ACC112 (cell line): ENCODE measurements around the gene RIPPLY2.
A peak's percentile ranks its signal among the peaks of the same experiment; 100 is the strongest.
"Not testable (repeated sequence)": the region's sequence is repeated elsewhere in the genome, so short reads cannot be mapped to it uniquely, and the experiment has no call there.

Source experiments
- H2AFZ ChIP-seq: fragments of 200-600 bp; sonication (generic); one replicate; pipeline ENCODE4 v1.6.0; 2017; ENCODE audit warnings: antibody characterized with exemption, low read length; ENCODE audit not compliant: unreplicated experiment
- H3K27ac ChIP-seq: fragments of 200-600 bp; sonication (generic); 2 replicates; pipeline ENCODE4 v1.5.1; 2014; ENCODE audit warnings: low read depth, mild to moderate bottlenecking, antibody characterized with exemption, low read length, moderate library complexity
- H3K27me3 ChIP-seq: fragments of 200-600 bp; sonication (generic); 2 replicates; pipeline ENCODE4 v1.6.1; 2014; ENCODE audit warnings: mild to moderate bottlenecking, antibody characterized with exemption, low read length, moderate library complexity, mixed read lengths; ENCODE audit not compliant: insufficient read depth
- H3K36me3 ChIP-seq: fragments of 200-600 bp; sonication (generic); 2 replicates; pipeline ENCODE4 v1.6.1; 2016; ENCODE audit warnings: mild to moderate bottlenecking, antibody characterized with exemption, low read length, moderate library complexity, mixed read lengths; ENCODE audit not compliant: insufficient read depth
- H3K4me1 ChIP-seq: fragments of 200-600 bp; sonication (generic); one replicate; pipeline ENCODE4 v1.6.1; 2016; ENCODE audit warnings: low read length, mixed read lengths; ENCODE audit not compliant: insufficient read depth, unreplicated experiment, control insufficient read depth
- H3K4me3 ChIP-seq: fragments of 200-600 bp; sonication (generic); 2 replicates; pipeline ENCODE4 v1.5.1; 2014; ENCODE audit warnings: mild to moderate bottlenecking, low read depth, low read length
- H3K79me2 ChIP-seq: fragments of 200-600 bp; sonication (generic); one replicate; pipeline ENCODE4 v1.6.0; 2016; ENCODE audit warnings: low read length; ENCODE audit not compliant: control insufficient read depth, unreplicated experiment, insufficient read depth

The RIPPLY2 gene

GRCh38 chr6:83853178-83854000 is at the start of gene RIPPLY2:
TSS of gene RIPPLY2 (plus strand) at chr6:83853360. CDS start at chr6:83853417, 57 bp downstream.
- H3K27me3 ChIP-seq: peaks cover 90% of the 10 kb centered on the region
- no peaks in the 10 kb centered on the region for H3K36me3 ChIP-seq
- peaks cover 4% of the 10 kb centered on the region for H3K4me1 ChIP-seq
- H2AFZ ChIP-seq: peak within 1 kb of the TSS; percentile 36
- no peaks in the 10 kb centered on the region for H3K79me2 ChIP-seq
- H3K27ac ChIP-seq: no peak within 1 kb of the TSS
- H3K4me3 ChIP-seq: peak within 1 kb of the TSS; percentile 72

DNA sequence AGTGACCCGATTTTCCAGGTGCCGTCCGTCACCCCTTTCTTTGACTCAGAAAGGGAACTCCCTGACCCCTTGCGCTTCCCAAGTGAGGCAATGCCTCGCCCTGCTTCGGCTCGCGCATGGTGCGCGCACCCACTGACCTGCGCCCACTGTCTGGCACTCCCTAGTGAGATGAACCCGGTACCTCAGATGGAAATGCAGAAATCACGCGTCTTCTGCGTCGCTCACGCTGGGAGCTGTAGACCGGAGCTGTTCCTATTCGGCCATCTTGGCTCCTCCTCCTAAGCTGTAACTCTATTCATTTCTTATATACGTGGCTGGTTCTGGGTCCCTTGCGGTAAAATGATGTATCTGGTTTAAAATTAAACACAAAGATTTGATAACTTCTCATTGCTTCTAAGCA is 49.7 kb upstream of the RIPPLY2 start:
- not testable (repeated sequence) for H3K27me3 ChIP-seq, H3K4me1 ChIP-seq, H3K36me3 ChIP-seq, H3K27ac ChIP-seq, H3K79me2 ChIP-seq, H2AFZ ChIP-seq, H3K4me3 ChIP-seq

- no peak overlapping the region for H3K27ac ChIP-seq
- H3K79me2 ChIP-seq: no peaks in the 10 kb centered on the region
- H3K27me3 ChIP-seq: peaks cover 6% of the 10 kb centered on the region; the same call in 1 of the 2 replicates
- H3K4me1 ChIP-seq: no peaks in the 10 kb centered on the region
- no peaks in the 10 kb centered on the region for H3K36me3 ChIP-seq
- H3K4me3 ChIP-seq: no peak overlapping the region
- no peak overlapping the region for H2AFZ ChIP-seq
Observed at GRCh38 chr6:83804886-83805285, 48.3 kb upstream of the RIPPLY2 start.

GRCh38 chr6:83808005-83808404 is 45.2 kb upstream of the RIPPLY2 start:
- Histone ChIP-seq H3K4me3 (no peak overlapping the region), H2AFZ (no peak overlapping the region), H3K36me3 (no peaks in the 10 kb centered on the region), H3K4me1 (no peaks in the 10 kb centered on the region), H3K27me3 (peaks cover 6% of the 10 kb centered on the region; the same call in 1 of the 2 replicates), H3K27ac (no peak overlapping the region), H3K79me2 (no peaks in the 10 kb centered on the region)

DNA sequence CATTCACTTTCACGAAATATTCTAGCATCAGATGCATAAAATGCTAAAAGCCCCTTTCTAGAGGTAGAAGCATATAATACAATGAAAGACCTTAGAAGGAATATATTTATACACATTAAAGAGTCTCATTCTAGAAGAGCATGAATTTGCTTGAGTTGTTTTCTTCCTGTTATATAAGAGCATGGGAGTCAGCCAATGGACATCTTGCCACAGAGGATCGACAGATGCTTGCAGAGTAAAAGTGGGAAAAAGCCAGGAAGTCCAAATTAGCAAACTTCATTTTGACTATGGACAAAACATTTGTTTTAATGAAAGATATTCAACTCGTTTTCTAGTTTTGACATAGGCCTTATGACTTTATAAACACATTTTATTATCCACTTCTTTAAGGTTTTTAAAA is 44.2 kb upstream of the RIPPLY2 start:
- no peaks in the 10 kb centered on the region for H3K79me2 ChIP-seq
- peaks cover 3% of the 10 kb centered on the region; the same call in 1 of the 2 replicates for H3K27me3 ChIP-seq
- no peak overlapping the region for H2AFZ ChIP-seq
- H3K4me1 ChIP-seq: no peaks in the 10 kb centered on the region
- H3K27ac ChIP-seq: no peak overlapping the region
- no peak overlapping the region for H3K4me3 ChIP-seq
- H3K36me3 ChIP-seq: no peaks in the 10 kb centered on the region

DNA sequence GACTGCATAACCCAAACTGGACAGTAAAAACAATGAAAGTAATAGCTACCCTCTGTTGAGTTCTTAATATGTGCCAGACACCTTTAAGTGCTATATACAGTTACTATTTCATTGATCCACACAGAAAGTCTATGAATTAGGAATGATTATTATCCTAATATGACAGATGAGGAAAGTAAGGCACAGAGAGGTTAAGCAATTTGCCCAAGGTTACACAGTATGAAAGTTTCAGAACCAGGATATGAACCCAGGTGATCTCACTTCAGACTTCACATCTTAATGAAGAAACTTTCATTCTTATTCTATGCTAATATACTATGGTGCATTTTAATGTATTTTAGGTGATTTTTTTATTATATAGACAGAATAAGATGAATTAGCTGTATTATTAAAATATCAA is 40.6 kb upstream of the RIPPLY2 start:
- H3K36me3 ChIP-seq: no peaks in the 10 kb centered on the region
- no peaks in the 10 kb centered on the region for H3K27me3 ChIP-seq
- no peaks in the 10 kb centered on the region for H3K79me2 ChIP-seq

DNA sequence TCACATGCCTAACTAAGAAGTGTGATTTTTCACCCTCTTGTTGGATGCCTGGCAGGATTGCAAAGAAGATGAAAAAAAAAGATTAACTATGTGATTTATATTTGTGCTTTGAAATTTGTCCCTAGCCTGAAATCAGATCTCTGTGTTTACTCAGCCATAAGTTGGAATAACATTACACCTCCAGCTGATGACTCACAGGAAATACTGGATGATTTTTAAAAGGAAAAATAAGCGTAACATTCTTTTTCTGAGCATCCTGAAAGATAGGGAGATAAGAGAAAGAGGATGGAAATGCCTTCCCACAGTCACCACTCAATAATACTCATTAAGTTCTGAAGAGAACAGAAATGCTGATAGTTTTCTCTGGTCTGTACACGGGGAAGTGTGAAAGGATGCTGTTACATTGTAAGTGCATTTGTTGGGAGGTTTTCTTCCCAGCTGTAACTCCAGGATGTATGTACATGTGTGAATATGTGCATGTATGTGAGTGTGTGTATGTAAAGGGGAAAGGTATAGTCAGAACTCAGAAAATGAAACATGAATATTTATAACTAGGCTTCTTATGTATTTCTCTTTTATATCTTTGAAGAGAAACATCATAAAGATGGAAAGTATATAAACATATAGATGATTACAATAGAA is 37.4 kb upstream of the RIPPLY2 start:
- no peaks in the 10 kb centered on the region for H3K27me3 ChIP-seq
- no peak overlapping the region for H3K27ac ChIP-seq
- H3K4me3 ChIP-seq: no peak overlapping the region
- H2AFZ ChIP-seq: no peak overlapping the region
- H3K4me1 ChIP-seq: peaks cover 10% of the 10 kb centered on the region
- H3K36me3 ChIP-seq: no peaks in the 10 kb centered on the region
- H3K79me2 ChIP-seq: no peaks in the 10 kb centered on the region

More for the DNA sequence above, 40.6 kb upstream of the RIPPLY2 start:
- H3K27ac ChIP-seq: no peak overlapping the region
- peaks cover 10% of the 10 kb centered on the region for H3K4me1 ChIP-seq
- H2AFZ ChIP-seq: no peak overlapping the region
- H3K4me3 ChIP-seq: no peak overlapping the region

DNA sequence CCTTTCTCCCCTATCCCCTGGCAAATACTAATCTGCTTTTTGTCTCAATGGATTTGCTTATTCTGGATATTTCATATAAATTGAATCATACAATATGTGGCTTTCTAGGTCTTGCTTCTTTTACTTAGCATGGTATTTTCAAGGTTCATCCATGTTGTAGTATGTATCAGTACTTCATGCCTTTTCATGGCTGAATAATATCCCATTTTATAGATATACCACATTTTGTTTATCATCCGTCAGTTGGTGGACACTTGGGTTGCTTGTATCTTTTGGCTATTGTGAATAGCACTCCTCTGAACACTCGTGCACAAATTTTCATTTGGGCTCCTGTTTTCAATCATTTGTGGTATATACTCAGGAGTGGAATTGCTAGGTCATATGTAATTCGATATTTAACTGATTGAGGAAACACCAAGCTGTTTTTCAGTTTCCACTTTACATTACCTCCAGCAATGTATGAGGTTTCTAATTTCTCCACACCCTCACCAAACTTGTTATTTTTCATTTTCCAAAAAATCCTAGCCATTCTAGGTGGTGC is 30.5 kb upstream of the RIPPLY2 start:
- Histone ChIP-seq H3K36me3 (no peaks in the 10 kb centered on the region), H3K27me3 (no peaks in the 10 kb centered on the region), H3K4me1 (peaks cover 14% of the 10 kb centered on the region), H3K27ac (no peak overlapping the region), H2AFZ (no peak overlapping the region), H3K79me2 (no peaks in the 10 kb centered on the region), H3K4me3 (no peak overlapping the region)

DNA sequence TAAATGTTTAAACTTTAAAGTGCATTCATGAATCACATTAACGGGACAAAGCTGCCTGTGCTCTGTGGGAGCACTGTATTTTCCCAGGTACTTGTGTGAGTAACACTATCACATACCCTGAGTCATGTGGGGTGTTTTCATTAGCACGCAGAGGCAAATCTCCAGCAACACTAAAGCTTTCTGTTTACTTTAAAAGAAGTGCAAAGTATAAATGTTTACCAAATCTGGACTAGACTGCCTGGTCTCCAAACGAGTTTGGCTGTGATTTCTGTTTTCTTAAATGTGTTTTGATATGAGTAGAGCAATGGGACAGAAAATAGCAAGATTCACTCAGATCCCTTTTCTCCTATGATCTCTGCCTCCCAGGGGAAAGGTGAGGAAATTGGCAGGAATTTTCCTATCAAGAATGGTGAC is 28.8 kb upstream of the RIPPLY2 start:
- Histone ChIP-seq H3K79me2 (no peaks in the 10 kb centered on the region), H3K27ac (peak overlapping the region; percentile 29; the same call in 1 of the 2 replicates), H3K4me1 (peaks cover 14% of the 10 kb centered on the region), H3K27me3 (no peaks in the 10 kb centered on the region), H3K4me3 (peak overlapping the region; percentile 23; the same call in 1 of the 2 replicates), H2AFZ (peak overlapping the region; percentile 12), H3K36me3 (no peaks in the 10 kb centered on the region)

DNA sequence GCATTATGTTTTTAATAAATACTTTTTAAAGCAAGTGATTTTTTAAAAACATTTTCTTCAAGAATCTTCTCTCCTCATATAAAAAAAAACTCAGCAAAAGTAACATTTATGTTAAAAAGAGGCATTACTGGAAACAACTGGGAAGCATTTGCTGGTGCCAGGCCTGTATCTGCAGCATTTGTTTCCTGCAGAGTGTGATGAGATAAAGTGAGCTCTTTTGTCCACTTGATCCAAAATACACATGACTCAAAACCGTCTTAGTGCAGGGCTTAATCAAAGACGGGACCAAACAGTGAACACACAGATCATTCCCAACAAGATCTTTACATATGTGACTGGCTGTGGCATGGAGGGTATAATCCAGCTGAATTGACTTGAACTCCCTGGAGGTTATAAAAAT is 28.3 kb upstream of the RIPPLY2 start:
- peak overlapping the region; percentile 17; the same call in 1 of the 2 replicates for H3K27ac ChIP-seq

More for the DNA sequence above, 28.3 kb upstream of the RIPPLY2 start:
- Histone ChIP-seq H3K4me1 (peaks cover 14% of the 10 kb centered on the region), H3K4me3 (peak overlapping the region; percentile 23; the same call in 1 of the 2 replicates), H3K36me3 (no peaks in the 10 kb centered on the region), H3K79me2 (no peaks in the 10 kb centered on the region), H3K27me3 (no peaks in the 10 kb centered on the region), H2AFZ (peak overlapping the region; percentile 12)
